ES-I3 (cell line): ENCODE results near the gene CXorf49.
"Not testable (repeated sequence)": the region's sequence is repeated elsewhere in the genome, so short reads cannot be mapped to it uniquely, and the experiment has no call there.

Source experiments
- H3K36me3 ChIP-seq: 2 replicates; pipeline ENCODE4 v1.6.1; 2013; ENCODE audit warnings: mild to moderate bottlenecking, low read length, control low read depth, moderate library complexity; ENCODE audit not compliant: insufficient read depth
- H3K4me1 ChIP-seq: 2 replicates; pipeline ENCODE4 v1.6.1; 2013; ENCODE audit warnings: mild to moderate bottlenecking, control low read depth, low read length; ENCODE audit not compliant: insufficient read depth
- H3K9ac ChIP-seq: 2 replicates; pipeline ENCODE4 v1.6.1; 2013; ENCODE audit warnings: low read depth, mild to moderate bottlenecking, low read length, moderate library complexity
- H3K9me3 ChIP-seq: 2 replicates; pipeline ENCODE4 v1.6.1; 2013; ENCODE audit warnings: mild to moderate bottlenecking, low read length, moderate library complexity; ENCODE audit not compliant: control insufficient read depth, insufficient read depth

Gene CXorf49

DNA sequence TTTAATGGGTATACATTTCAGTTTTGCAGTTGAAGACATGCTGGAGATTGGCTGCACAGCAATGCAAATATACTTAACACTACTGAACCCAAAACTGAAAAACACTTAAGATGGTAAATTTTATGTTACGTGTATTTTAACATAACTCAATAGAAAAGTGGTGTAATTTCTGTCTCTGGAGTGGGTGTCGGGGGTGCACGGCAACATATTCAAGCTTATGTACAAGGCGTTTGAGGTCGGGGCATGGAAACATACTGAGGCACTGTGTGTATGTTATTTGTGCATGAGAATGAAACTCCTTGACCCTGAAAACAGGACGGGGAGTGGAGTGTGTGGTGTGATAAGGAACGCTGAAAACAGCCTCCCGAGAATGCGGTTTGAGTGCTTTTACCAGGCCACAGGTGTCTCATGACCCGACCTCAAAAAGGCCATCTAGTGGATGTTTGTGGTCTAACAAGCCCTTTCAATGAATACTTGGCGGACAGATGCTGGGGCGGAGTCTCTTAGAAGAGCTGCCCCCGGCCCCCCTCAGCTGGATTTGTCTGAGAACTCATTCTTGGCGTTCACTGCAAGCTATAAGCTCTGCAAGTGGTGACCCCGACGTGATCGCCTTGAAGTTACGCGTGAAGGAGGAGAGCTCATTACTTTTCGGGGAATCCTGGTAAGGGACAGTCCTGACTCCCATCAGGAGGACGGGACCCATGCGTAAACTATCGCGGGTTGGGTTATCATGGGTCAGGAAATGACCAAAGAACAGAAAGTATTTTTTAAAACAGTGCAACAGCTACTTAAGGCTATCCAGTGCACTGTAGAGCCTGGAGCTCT lies 21.2 kb downstream of the CXorf49 start:
- H3K9me3 ChIP-seq, H3K36me3 ChIP-seq, H3K9ac ChIP-seq: not testable (repeated sequence)

DNA sequence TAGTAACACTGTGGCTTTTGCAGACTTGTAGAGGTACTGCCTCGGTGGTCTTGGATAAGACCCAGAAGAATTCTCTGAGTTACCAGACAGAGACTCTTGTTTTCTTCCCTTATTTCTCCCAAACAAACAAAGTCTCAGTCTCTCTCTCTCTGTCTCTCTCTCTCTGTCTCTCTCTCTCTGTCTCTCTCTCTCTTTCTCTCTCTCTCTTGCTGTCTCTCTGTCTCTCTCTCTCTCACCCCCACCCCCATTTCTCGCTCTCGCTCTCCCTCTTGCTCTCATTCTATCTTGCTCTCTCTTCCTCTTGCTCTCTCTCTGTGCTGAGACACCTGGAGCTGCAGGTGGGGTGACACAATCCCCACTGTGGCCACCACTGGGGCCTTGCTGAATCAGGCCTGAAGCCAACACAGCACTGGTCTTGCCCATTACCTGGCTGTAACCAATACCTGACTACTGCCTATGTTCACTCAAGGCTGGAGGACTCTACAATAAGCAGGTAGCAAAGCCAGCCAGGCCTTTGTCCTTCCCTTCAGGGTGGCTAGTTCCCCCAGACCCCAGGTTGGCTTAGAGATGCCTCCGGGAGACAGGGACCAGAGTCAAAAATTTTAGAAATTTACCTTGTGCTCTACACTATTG lies 38.4 kb downstream of the CXorf49 start:
- no peaks in the 10 kb centered on the region for H3K36me3 ChIP-seq
- H3K9ac ChIP-seq: no peak overlapping the region
- no peaks in the 10 kb centered on the region for H3K9me3 ChIP-seq
- no peaks in the 10 kb centered on the region for H3K4me1 ChIP-seq

More for the DNA sequence above, 21.2 kb downstream of the CXorf49 start:
- not testable (repeated sequence) for H3K4me1 ChIP-seq

DNA sequence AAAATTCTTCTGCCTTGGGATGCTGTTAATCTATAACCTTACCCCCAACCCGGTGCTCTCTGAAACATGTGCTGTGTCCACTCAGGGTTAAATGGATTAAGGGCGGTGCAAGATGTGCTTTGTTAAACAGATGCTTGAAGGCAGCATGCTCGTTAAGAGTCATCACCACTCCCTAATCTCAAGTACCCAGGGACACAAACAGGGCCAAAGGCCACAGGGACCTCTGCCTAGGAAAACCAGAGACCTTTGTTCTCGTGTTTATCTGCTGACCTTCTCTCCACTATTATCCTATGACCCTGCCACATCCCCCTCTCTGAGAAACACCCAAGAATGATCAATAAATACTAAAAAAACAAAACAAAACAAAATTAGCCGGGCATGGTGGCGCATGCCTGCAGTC lies 40.9 kb downstream of the CXorf49 start:
- H3K4me1 ChIP-seq, H3K9ac ChIP-seq, H3K36me3 ChIP-seq, H3K9me3 ChIP-seq: not testable (repeated sequence)

DNA sequence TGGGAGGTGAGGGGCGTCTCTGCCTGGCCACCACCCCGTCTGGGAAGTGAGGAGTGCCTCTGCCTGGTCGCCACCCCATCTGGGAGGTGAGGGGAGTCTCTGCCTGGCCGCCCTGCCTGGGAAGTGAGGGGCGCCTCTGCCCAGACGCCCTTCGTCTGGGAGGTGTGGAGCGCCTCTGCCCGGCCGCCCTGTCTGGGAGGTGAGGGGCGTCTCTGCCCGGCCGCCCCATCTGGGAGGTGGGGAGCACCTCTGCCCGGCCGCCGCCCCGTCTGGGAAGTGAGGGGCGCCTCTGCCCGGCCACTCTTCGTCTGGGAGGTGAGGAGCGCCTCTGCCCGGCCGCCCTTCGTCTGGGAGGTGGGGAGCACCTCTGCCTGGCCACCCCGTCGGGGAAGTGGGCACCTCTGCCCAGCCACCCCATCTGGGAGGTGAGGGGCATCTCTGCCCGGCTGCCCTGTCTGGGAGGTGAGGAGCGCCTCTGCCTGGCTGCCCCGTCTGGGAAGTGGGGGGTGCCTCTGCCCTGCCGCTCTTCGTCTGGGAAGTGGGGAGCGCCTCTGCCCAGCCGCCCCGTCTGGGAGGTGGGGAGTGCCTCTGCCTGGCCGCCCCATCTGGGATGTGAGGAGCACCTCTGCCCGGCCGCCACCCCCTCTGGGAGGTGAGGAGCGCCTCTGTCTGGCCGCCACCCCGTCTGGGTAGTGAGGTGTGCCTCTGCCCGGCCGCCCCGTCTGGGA lies 41.9 kb downstream of the CXorf49 start:
- not testable (repeated sequence) for H3K4me1 ChIP-seq, H3K36me3 ChIP-seq, H3K9ac ChIP-seq, H3K9me3 ChIP-seq

DNA sequence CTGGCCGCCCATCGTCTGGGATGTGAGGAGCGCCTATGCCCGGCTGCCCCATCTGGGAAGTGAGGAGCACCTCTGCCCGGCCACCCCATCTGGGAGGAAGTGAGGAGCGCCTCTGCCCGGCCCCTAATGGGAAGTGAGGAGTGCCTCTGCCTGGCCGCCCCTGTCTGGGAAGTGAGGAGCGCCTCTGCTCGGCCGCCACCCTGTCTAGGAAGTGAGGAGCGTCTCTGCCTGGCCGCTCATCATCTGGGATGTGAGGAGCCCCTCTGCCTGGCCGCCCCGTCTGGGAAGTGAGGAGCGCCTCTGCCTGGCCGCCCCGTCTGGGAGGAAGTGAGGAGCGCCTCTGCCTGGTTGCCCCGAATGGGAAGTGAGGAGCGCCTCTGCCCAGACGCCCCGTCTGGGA lies 42.4 kb downstream of the CXorf49 start:
- H3K4me1 ChIP-seq, H3K36me3 ChIP-seq, H3K9me3 ChIP-seq, H3K9ac ChIP-seq: not testable (repeated sequence)

- Histone ChIP-seq H3K9ac (no peak overlapping the region), H3K36me3 (no peaks in the 10 kb centered on the region), H3K4me1 (peaks cover 10% of the 10 kb centered on the region; the same call in 1 of the 2 replicates), H3K9me3 (no peaks in the 10 kb centered on the region; the same call in 1 of the 2 replicates)
Observed at GRCh38 chrX:71671938-71672337, 46.1 kb downstream of the CXorf49 start.

GRCh38 chrX:71671043-71671780 lies 46.9 kb downstream of the CXorf49 start:
- H3K9ac ChIP-seq: no peak overlapping the region
- no peaks in the 10 kb centered on the region; the same call in 1 of the 2 replicates for H3K9me3 ChIP-seq
- H3K36me3 ChIP-seq: no peaks in the 10 kb centered on the region
- H3K4me1 ChIP-seq: peaks cover 10% of the 10 kb centered on the region; the same call in 1 of the 2 replicates

DNA sequence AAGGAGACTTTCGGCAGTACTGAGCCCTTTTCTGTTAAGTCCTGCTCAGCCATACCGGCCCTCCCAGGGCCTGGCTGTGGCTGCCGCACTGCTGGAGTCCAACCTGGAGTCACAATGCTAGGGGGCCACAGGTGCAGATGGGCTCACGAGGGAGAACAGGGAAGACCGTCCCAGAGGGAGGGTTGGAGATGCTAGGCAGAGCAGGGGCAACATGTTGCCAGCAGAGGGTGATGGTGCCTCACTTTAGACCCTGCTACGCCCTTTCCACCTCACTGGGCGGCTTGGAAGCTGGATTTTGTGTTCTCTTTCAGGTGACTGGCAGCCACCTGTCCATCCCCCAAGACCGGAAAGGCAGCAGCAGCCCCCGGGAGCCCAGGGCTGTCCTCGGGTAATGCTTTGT lies 48.1 kb downstream of the CXorf49 start:
- H3K36me3 ChIP-seq, H3K9me3 ChIP-seq: not testable (repeated sequence)

DNA sequence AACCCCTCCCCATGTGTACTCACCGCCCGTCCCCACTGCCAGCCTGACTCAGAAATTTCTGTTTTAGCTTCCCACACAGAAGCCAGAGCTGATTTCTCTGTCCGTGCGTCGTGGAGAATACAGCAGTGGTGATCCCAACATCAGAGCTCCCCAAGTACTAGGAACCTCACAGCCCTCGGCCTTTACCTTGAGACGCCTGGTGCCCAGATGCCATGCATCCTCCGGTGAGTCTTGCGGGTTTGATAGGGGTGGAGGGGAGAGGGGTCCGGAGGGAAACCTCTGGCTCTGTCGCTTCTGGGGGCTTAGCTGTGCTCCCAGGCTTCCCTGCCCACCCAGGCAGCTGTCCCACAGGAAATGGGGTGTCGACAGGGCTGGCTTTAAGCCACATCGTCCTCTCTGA lies 48.6 kb downstream of the CXorf49 start:
- Histone ChIP-seq H3K9me3 (no peaks in the 10 kb centered on the region; the same call in 1 of the 2 replicates), H3K9ac (no peak overlapping the region), H3K36me3 (no peaks in the 10 kb centered on the region), H3K4me1 (peaks cover 10% of the 10 kb centered on the region; the same call in 1 of the 2 replicates)

More for the DNA sequence above, 48.1 kb downstream of the CXorf49 start:
- not testable (repeated sequence) for H3K4me1 ChIP-seq, H3K9ac ChIP-seq

DNA sequence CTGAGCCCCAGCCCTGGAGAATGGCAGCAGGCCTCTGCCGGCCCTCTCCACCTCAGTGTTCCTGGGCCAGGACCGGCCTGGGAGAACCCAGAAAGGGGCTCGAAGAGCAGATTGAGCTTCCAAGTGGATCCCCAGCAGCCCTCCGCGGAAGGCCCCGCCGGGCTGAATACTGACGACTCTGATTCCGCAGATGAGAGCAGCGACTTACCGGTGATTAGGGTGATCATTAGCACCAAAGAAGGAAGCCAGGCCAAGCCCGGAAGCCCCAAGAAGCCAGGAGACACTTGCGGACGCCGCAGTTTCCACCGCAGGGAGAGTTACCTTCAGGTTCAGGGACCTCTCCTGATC lies 49.9 kb downstream of the CXorf49 start:
- Histone ChIP-seq H3K4me1 (peaks cover 14% of the 10 kb centered on the region; the same call in 1 of the 2 replicates), H3K36me3 (no peaks in the 10 kb centered on the region), H3K9me3 (no peaks in the 10 kb centered on the region), H3K9ac (no peak overlapping the region)

DNA sequence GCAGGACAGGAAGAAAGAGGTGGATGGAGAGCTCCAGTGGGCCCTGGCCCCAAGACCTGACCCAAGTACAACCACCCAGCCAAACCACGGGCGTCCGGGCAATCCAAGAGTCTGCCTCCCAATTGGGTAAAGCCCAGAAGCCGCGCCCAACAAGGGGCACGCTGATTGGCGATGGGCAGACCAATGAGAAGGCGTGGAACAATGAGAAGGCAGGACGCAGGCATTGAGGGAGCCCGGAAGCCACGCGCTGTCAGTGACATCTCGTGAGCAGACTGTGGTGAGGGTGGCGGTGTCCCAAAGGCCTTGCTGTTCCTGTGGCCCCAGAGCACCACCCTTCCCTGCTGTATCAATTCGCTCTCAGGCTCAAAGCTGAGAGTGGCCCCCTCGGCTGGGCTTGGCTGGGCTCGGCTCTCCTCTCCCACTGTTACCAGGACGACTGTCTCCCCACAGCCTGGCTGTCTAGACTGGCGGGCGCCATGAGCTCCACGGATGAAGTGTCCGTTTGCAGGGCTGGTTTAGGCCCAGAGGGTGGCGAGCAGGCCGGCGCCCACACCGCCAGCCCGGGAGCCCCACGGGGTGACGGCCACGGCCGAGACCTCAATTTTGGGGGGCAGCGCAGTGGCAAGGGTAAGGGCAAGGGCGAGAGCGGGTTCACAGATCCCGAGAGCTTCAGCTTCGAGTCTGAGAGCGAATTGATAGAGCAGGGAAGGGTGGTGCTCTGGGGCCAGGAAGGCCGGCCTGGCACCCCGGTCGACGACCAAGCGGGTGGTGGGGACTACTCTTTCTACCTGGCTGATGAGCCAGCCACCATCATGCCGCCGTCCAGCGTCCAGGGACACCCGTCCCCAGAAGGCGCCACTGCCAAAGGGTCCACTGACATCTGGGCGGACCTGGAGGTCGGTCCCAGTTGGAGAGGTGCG lies 50.5 kb downstream of the CXorf49 start, which contains the start of gene LOC101059915:
Gene LOC101059915 (plus strand): TSS at position 219 of the 920 bp plus-strand sequence.
- Histone ChIP-seq H3K9ac (no peak within 1 kb of the TSS), H3K4me1 (peaks cover 14% of the 10 kb centered on the region; the same call in 1 of the 2 replicates), H3K36me3 (no peaks in the 10 kb centered on the region), H3K9me3 (no peaks in the 10 kb centered on the region)

DNA sequence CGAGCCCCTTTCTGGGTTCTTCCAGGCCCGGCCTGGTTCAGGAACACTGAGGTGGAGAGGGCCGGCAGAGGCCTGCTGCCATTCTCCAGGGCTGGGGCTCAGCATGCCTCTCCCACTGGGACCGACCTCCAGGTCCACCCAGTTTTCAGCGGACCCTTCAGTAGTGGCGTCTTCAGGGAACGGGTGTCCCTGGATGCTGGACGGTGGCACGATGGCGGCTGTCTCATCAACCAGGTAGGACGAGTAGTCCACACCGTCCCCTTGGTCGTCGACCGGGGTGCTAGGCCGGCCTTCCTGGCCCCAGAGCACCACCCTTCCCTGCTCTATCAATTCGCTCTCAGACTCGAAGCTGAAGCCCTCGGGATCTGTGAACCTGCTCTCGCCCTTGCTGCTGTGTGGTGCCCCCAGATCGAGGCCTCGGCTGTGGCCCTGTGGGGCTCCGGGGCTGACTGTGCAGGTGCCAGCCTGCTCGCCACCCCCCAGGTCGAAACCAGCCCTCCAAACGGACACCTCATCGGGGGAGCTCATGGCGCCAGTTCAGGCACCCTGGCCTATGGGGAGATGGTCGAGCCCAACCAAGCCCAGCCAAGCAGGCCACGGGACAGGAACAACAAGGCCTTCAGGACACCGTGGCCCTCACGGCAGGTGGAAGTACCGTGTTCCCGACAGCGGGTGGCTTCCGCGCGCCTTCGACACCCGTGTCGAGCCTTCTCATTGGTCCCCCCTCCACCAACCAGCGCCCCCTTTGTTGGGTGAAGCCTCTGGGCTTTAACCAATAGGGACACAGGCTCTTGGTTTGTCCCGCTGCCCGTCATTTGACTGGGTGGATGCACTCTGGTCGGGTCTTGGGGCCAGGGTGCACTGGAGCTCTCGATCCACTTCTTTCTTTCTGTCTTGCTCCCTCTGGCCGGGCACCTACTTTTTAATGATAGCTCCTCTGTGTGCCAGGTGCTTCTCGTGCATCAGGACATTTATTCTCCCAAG lies 51.6 kb downstream of the CXorf49 start:
- Histone ChIP-seq H3K9ac (no peak overlapping the region), H3K36me3 (no peaks in the 10 kb centered on the region), H3K4me1 (peaks cover 14% of the 10 kb centered on the region; the same call in 1 of the 2 replicates), H3K9me3 (no peaks in the 10 kb centered on the region)
